Activated CD8-positive, alpha-beta memory T cell treated with anti-CD3 and anti-CD28 coated beads for 4 hours (primary cell): ENCODE results near the gene LGSN.
"Not testable (repeated sequence)": the region's sequence is repeated elsewhere in the genome, so short reads cannot be mapped to it uniquely, and the experiment has no call there.

Experiments used
- DNase-seq, 2 donors: peaks; one replicate each; pipeline ENCODE4 v3.0.0-alpha.2; 2020; ENCODE audit warnings: low read depth in 2 of 2

Gene LGSN

GRCh38 chr6:63305277-63305676 lies 14.5 kb downstream of the LGSN start:
- no peak for DNase-seq

GRCh38 chr6:63303476-63303875 lies 16.3 kb downstream of the LGSN start:
- DNase-seq: no peak

DNA sequence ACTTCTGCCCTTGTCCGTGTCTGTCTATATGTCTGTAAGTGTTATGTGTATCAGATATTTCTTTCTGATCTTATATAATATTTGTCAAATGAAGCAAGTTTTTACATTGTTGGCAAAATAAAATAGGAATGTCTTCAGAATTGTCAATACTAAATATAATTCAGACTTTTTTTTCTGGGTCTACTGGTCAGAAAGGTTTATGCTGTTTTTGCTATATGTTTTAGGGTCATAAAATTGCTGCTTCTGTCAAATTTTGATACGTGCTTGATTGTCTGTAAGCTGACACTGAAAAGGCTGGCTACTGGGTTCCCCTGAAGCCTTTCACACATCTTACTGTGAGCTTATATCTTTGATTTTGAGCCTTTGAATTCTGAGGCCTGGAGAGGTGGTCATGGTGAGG lies 20.1 kb downstream of the LGSN start:
- DNase-seq: no peak

- DNase-seq: no peak
Observed at GRCh38 chr6:63295553-63296194, 24.1 kb downstream of the LGSN start.

DNA sequence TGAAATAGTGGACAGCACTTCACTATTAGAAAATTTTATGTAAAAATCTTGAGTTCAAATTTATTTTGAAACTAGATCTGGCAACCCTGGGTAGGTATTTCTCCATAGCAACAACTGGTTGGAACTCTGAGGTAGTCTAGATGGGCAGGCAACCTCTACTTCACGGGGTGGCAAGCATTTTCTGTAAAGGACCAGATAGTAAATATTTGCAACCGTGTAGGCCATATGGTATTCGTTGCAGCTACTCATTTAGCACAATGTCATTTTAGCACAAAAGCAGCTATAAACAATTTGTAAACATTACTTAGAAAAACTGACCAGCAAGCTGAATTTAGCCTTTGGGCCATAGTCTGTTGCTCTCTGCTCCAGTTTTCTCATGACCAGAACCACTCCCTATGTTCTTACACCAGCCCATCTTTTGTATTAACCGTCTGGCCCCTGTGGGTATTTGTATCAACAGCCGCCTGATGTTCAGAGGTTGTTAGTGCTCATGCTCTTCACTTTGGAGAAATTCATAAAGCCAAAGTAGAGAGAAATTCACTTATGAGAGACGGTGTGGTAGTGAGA lies 29.2 kb downstream of the LGSN start:
- DNase-seq: no peak

DNA sequence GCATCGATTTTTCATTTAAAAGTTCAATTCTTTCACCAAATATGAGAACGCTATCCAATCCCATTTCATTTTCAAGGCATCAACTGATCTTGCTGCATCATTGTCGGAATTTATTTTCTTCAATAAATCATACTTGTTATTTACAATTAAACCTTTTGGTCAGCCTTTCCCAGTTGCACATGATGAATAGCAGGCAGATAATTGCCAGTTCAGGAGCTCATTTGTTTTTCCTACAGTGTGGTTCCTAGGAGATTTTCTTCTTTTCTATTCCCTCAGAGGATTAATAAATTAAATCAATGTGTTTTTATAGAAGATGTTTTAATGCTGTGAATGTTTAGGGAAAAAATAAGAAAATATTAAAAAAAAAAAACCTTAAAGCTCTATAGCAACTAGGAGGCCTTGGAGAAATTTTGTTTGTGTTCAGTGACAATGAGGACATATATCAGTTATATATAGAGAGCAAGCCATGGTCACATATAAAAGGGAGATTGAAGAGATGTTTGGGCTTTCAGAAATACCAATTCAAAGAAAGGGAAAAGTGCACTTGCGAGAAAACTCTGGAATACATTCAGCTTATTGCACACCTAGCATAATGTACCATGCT lies 30.4 kb downstream of the LGSN start:
- no peak for DNase-seq

- DNase-seq: no peak
Observed at GRCh38 chr6:63280639-63281180, 39.1 kb downstream of the LGSN start.

DNA sequence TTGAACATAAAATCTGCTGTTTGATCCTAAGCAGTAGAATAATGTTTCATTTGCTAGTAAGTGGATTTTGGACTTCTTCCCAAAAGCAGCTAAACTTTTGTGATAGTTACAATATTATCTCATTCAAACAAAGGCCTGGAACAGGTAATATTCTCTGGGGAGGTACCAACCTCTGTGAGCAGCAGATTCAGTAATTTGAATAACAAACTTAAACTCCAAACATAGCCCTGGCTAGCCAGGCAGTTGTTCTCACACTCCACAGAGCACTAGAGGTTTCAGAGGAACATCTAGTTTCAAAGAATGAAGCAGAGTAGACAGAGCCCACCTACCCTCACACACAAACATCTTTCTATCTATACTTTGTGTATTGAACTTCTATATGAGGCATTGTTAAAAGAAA lies 40.9 kb downstream of the LGSN start:
- no peak for DNase-seq

DNA sequence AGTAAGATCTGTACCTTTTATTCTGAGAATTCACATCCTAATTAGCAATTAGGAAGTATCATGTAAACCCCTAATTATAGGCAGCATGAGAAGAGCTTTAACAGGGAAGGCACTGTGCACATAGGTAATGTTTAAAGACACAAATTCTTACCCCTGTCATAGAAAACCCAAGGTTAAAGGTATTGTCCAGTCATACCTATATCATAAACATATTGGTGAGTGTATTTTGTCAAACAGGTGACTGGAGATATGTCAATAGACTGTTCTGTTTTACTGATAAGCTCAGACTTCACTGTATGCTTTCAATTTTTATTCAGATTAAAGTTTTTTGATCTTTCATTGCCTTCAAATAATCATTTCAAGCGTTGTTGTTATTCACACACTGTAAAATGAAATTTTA lies 43.8 kb downstream of the LGSN start:
- DNase-seq: no peak

GRCh38 chr6:63274795-63275430 lies 44.9 kb downstream of the LGSN start:
- DNase-seq: not testable (repeated sequence)

- DNase-seq: no peak
Observed at GRCh38 chr6:63272397-63272796, 47.4 kb downstream of the LGSN start.

DNA sequence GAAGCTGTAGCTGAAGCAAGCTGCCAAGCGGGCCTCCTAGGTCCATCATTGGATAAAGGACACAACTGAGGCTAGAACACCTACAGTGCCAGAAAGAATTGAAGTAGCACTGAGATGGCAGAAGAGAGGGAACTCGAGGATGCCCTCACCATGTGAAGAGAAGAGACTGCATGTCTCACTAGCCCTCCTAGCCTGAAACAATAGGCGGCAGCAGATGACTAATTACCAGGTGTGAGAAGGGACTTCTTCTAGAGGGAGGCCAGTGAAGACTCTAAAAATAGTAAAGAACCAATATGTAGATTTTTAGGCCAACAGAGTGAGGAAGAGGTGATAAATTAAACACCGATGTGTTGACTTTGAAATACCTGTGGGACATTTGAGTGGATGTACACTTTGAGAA lies 50.3 kb downstream of the LGSN start:
- DNase-seq: no peak

DNA sequence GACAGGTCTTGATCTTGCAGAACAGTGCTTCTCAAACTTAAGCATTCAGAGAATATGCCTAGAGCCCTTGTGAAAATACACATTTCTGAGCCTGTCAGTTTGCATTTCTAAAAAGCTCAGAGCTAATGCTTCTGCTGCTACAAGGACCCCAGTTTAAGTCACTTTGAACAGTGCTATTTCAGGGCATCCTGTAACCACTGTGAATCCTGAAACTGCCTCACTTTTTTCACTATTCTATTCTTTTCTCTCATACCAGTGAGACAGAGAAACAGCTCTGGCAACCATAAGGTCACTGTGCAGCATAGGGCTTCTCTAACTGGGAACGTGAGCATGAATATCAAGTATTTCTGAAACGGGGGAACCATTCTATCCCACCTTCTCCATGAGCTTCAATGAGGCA lies 51.2 kb downstream of the LGSN start:
- no peak for DNase-seq

DNA sequence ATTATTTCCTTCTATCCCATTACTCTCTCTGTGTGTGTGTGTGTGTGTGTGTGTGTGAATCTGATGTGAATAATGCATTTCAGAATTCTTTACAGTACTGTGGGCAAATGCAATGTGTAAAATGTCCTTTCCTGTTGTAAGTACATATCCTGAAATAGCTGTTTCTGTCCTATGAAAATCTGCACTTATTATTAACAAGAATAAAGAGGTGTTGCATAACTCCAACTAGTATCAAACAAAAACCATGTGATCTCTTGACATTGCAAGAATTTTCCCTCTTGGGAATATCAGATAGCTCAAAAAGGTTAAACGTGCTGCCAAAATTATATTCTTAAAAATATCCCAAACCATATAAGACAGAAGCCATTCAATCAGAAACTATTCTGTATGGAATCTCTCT lies 52.0 kb downstream of the LGSN start:
- no peak for DNase-seq

GRCh38 chr6:63267046-63267445 lies 52.7 kb downstream of the LGSN start:
- no peak for DNase-seq

GRCh38 chr6:63263444-63263843 lies 56.3 kb downstream of the LGSN start:
- no peak for DNase-seq

DNA sequence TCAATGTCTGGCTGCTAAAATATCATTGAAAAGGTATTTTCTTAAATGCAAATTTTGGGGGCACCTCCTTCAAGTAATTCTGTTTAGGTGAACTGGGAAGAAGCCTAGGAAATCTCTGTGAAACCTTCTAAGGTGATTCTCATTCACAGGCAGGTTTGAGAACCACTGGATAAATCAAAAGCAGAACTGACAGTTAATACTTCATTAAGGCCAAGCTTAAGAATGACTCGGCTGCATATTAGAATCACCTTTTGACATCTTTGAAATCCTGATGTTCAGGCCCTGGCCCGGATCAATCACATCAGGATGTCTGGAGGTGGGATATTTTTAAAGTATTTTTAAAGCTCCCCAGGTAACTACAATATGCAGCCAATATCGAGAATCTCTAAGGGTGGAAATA lies 58.0 kb downstream of the LGSN start:
- DNase-seq: no peak

GRCh38 chr6:63259153-63259552 lies 60.6 kb downstream of the LGSN start:
- DNase-seq: no peak

- no peak for DNase-seq
Observed at GRCh38 chr6:63249875-63250482, 69.8 kb downstream of the LGSN start.

DNA sequence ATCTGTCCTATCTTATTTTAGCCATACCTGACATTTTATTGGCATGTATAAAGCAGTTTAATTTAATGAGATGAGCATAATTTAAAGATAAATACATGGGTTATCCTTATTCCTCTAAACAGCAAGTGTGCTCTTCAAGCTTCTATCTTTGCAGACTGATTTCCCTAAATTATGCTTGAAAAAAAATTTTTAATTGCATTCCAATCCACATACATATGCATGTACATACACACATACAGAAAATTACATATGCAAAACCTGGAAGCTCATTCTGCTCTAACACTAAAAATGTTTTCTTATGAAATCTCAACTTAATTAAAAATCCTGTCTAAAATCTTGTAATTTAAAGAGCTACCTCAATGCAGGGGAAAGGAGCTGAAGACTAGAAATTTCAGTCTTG lies 73.2 kb downstream of the LGSN start:
- no peak for DNase-seq

DNA sequence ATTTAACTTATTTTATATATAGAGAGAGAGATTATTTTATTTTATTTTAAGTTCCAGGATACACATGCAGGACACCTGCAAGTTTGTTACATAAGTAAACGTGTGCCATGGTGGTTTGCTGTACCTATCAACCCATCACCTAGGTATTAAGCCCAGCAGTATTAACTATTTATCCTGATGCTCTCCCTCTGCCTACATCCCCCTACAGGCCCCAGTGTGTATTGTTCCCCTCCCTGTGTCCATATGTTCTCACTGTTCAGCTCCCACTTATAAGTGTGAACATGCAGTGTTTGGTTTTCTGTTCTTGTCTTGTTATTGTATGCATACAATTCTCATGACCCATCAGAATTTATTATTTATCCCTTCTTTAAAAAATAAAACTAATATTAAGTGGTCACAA lies 73.9 kb downstream of the LGSN start:
- DNase-seq: no peak

GRCh38 chr6:63245420-63245819 lies 74.4 kb downstream of the LGSN start:
- DNase-seq: no peak
